ENCODE results near the gene TPGS2.

GRCh38 chr18:36819621-36820020 is 9.2 kb downstream of the TPGS2 start:
- TF ChIP-seq CTCF (IDR thresholded peaks at IDR 0.05), result no peak
- no peak for TF ChIP-seq POLR2A (IDR thresholded peaks at IDR 0.05)
- TF ChIP-seq POLR2AphosphoS5 (IDR thresholded peaks at IDR 0.05), result no peak

Data from suprapubic skin (tissue), 4 donors.